Stimulated activated CD4-positive, alpha-beta T cell treated with anti-CD3 and anti-CD28 coated beads, Interleukin-12 subunit alpha, Interleukin-12 subunit beta, amount 100 ng/mL, for 24 hours (primary cell): Measurements from ENCODE around the gene CADM1.

Source experiments
- DNase-seq, 2 experiments: peaks; one replicate each; pipeline ENCODE4 v3.0.0-alpha.2; 2020; ENCODE audit warnings: low read depth in 2 of 2

Gene CADM1

DNA sequence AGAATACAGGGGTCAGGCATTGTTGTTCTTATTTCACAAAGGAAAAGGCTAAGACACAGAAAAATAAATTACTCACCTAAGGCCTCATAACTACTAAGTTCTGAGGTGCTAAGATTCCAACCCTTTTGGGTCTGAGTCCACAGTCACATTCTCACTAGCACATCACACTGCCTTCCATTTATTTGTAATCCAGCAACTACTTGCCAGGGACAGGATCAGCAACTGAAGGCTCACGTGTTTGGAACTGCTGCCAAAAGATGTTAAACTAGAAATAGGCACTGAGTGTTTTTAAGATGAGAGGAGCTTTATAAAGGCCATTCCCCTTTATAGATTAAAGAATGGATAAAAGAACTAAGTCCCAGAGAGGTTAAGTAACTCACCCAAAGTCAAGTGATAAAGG is 58.0 kb downstream of the CADM1 start:
- DNase-seq = no peak

DNA sequence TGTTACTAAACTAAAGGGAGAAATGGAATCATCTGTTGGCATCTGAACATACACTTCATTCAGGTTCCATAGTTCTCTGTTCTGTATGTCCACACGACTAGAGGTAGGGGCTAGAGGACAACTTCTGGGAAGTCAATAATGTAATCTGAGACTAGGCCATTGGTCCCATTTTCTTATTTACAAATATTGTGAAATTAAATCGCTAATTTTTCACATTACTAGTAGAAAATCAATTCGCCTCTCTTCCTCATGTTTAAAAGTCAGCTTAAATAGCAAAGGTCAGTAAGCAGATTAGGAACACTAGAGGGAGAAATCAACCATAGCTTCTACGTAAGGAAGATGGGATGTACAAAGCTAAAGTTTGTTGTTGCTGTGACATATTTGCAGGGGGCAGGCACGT is 59.7 kb downstream of the CADM1 start:
- no peak for DNase-seq

DNA sequence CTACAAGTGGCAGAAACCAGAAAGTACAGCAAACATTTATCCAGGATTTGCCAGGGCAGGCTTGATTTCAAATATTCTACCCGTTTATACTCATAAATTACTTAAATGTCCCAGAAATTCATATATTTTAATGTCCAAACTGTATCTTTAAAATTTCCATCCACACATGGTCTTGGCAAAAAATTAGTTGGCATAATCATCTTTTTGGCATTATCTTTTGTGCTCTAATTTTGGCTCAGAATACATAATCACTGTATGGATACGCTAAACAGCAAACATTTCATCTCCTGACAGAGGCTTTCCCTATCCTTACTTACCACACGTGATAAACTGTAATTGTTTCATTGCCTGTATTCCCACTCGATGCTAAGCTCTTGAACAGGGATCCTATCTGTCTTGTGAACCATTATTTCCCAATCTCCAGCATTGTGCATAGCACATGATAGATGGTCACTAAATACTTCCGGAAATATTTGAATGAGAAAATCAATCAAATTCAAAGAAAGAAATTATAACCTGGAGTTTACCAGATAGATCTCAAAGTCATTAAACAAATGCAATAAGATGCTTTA is 64.2 kb downstream of the CADM1 start:
- DNase-seq = no peak

DNA sequence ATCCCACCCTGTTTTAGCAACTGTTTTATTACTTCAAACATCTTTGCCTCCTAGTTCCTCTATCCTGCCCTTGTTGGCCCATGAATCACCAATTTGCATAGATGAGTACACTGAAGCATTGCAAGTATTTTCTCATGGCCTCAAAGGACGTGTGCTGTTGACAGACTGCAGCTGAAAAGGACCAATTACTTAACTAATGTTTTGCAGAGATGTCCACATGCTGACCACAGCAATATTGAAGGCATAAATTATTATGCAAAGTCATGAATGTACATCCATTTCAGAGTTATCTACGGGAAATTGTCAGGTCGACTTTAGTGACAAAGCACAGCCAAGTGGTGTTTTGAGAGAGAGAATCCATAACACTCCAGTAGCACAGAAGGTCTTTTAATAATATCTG is 64.8 kb downstream of the CADM1 start:
- DNase-seq = no peak

DNA sequence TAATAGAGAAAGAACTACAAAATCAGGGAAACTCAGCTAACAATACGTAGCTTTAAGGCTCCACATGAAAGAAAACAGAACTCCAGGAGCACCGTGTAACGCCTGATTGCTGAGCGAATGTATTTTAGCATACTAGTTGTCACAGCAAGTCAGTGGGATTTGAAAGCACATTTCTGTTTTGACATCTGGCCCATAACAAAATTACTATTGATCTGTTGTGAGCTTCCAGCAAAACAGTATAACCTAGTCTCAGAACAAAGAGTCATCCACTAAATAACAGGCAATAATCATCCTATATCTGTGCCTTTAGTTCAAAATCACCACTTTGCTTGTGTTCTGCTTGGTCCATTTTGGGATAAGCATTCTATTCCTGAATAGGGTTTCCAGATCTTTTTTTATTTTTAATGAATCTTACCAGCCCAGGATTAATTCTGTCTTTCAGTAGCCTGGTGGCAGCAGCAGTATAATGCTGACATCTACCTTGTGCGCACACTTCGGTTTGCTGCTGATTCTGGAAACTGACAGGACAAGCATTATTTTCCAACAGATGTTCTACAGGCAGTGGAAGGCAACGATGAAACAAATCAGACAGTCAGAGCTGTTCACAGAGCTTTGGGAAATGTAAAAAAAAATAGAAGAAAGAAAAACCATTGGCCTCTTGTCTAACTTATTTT is 66.2 kb downstream of the CADM1 start:
- DNase-seq = no peak

DNA sequence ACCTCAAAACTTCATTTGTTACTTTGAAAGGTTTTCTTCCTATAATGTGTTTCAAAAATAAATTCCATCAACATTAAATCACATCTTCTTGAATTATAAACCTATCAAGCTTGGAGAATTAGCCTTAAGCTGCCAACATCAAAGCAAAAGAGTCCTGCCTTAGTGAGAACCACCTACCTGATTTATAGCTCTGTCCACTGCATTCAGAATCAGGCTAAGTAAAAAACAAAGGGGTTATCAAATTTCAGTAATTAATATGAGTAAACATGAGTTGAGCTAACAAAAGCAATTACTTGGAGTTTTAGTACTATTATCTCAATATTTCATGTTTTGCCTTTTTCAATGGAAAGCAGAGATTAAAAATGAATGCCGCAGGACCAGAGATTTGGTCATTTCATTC is 73.9 kb downstream of the CADM1 start:
- no peak for DNase-seq

DNA sequence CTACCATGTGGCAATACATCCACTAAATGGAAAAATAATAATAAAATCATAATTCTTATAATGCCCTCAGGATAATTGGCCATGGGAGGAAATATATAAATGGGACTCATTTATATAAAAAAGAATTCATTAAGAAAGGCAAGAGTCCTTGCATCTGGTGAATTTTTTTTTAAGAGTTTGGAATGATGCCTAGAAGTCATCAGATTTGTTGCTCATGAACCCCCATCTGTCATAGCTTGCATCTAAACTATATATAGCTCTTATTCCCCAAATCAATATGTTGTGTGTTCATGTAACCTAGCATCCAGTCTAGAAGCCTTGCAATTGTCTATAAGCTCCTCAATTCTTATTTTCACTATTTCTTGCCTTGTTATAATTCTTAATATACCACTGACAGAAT is 75.9 kb downstream of the CADM1 start:
- no peak for DNase-seq

DNA sequence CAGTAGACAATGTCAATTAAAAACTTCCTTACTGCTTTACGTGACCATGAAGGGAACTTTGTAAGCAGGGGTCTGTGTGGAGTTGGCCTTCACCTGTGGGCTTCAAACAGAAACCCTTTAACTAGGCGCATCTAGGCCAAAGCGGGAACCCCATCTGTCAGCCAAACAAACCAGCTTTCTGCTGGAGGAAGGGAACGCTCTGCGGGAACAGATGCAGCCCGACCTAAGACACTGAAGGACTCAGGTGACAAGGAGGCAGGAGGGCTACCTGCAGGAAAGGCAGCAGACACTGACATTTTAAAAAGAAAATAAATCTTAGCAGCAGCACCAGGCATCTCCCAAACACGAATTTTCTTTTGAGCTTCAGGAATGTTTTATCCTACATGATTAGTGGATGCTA is 78.4 kb downstream of the CADM1 start:
- no peak for DNase-seq

DNA sequence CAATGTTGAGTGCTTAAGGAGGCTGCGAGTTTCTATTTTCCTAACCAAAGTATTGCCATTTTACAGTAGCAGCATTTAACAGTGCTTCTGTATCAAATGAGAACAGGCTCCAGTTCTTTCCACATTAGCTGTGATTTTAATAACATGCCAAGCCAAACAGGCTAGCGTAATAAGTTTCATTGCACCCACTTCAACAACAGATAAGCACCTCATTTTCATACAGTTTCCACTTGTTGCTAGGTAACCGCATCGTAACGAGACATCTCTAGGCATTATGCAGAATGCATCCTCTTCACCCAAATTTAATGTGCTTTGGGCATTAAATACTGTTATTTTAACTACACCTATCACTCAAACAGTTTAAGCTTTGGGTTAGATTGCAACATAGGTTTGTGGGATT is 79.0 kb downstream of the CADM1 start:
- no peak for DNase-seq

DNA sequence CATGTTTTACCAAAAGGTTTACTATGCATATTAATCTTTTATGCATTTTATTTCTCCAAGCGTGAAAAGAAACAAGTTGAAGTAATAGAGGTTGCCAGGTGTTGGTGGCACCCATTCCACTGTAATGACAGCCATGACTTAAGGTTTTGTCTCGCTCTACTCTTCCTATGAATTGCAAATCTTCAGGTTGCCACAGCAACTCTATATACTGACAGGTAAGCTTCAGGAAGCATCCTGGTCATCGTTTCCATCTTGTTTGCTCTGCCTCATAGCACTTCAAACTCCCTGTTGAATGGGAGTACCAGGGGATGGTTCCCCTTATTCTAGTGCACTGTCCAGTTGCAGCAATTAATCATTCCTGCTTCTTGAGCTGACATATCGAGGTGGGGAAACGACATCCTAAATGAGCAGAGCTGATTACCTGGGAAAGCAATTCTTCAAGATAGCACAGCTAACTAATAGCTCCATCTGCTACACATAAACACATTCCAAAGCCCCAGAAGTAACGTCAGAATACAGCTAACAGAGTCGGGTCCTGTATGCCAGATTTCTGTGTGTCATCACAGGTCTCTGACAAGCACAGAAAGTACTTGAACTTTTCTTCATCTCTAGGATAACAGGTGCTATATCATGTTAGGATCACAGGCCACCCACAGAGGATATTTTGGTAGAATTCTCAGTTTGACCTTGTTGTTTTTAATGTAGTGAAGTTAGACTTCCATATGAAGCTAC is 80.3 kb downstream of the CADM1 start:
- no peak for DNase-seq

DNA sequence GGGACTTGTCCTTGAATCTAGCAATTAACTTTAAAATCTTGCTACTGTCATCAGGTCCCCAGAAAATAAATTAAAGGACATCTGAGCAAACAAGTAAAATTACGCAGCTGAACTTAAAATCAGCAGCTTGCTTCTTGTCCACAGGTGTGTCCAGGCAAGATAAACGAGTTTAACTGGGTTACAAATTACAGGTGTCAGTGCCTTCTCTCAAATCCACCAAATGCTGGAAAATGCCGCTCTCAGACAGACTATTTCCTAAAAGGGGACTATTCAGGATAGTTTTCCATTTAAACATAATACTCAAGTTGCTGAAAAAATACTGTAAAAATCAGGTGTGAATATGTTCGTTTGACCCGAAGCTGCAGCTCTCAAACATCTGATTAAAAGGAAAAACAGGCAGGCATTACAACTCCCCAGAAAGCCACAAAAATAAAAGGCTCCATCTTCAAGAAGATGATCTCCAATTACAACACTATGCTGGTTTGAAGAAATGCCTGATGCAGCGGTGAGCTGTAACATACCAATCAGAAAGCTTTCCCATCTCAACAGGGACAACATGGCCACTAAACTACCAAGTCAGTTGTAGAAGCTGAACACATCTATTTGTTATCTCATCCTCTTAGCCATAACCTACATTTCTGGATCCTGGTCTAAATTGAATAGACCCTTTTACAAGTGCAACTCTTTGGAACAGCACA is 82.1 kb downstream of the CADM1 start:
- DNase-seq = no peak

DNA sequence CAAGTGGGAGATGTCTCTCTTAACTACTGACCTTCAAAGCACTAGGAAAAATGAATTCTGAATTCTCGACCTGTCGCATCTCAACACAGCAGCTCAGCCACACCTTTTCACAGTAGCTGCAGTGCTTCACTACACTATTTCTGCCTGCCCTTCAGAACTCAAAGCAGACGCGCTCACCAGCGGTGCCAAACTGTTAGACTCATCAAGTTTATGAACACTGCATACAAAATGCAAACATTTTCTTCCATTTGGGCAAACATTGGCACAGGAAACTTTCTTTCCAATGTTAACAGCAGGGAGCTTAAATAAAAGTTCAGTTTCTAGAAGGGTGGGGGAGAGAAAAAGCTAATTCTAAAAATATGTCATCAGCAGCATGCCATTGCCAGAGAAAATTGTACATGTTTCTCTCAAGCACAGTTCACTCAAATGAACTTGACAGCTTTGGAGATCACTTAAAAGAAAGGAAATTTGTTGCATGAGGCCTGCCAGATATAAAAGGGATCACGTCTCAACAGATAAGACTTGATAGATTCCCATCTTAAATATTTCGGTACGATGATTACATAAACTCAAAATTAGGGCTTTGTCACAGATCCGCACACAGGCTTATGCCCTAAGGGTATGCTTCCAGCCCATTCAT is 82.7 kb downstream of the CADM1 start:
- no peak for DNase-seq

DNA sequence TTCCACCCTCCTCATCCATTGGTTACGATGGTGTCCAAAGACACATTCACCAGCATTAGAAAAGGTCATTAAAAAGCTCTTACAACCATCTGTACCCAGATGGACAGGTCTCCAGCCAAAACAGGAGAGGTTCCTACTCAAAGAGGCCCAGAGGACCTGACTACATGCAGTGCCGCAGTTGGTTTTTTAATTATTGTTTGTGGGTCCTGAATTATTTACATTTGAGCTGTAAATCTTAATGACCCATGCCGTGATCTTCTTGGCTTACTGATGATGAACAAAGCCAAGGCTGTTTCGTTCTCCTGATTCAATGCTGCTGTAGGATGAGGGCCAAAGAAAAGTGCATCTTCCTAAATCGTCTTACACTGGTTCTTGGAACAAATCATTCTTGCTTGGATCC is 83.7 kb downstream of the CADM1 start:
- DNase-seq = no peak

DNA sequence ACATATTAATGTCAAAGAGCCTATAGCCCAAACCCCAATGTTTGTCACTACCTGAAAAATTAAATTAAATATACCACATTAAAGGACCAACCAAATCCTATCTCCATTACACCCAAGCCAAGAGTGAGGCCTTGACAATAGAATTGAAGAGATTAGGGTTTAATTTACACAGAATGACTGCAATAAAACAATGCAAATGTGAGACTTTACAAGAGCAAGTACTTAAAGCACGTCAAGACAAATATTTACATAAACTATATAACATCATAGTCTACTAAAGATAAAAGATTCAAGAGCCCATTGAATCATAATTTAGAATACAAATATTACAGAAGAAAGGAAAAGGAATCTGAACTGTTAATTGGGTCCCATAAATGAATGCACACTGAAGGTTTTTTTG is 85.6 kb downstream of the CADM1 start:
- no peak for DNase-seq

DNA sequence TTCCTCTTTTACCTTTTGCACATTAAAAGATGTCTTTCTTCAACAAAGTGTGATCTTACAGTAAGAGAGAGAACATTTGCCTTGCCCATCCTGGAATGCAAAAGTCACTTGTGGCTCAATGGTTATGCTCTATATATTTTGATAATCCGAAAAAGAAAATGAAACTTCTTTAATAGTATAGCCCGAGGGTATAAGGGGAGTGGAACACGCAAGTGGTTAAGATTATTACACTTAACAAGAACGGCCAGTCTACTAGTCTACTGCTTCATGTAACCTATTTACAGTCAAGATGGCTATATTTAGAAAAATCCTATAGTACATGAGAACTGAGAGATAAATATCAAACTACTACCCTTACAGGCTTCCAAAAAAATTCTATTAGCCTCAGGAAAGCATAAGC is 86.1 kb downstream of the CADM1 start:
- DNase-seq = no peak

DNA sequence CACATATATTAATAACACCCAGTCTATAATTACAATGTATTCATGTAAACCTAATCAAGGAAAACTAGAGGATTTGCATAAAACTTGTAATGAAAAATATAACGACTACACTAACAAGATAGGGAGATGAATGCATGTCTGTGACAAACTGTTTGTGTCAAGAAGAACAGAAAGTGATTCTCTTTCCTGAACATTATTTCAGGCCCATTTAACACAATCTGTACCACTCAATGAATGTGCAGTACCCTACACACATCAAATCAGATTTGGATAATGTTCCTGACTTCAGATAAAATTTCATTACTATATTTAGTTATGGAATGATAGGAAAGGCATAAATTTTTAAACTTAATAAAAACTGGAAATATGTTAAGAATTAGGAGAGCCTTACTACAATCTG is 93.1 kb downstream of the CADM1 start:
- no peak for DNase-seq

DNA sequence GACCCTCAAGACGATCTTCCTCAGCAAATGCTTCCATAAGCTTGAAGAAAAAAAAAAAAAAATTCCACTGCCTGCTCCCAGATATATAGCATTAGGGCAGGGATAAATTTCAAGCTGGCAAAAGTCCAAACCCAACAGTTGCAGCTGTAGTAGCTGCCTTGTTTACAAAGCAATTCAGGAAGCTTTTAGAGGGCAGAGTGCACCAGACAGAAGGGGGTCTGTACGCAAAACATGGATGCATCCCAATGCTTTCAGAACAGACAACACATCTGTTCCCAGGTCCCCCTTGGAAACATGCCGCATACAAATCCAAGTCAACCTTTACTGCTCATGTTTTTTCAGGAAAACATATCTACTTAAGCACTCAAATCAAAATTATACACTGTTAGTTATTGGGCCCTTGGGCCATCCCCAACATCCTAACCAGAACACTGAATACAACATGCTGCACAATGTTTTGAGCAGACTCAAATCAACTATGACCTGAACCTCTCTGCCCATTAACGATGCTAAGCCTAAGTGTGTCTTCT is 94.5 kb downstream of the CADM1 start:
- no peak for DNase-seq

DNA sequence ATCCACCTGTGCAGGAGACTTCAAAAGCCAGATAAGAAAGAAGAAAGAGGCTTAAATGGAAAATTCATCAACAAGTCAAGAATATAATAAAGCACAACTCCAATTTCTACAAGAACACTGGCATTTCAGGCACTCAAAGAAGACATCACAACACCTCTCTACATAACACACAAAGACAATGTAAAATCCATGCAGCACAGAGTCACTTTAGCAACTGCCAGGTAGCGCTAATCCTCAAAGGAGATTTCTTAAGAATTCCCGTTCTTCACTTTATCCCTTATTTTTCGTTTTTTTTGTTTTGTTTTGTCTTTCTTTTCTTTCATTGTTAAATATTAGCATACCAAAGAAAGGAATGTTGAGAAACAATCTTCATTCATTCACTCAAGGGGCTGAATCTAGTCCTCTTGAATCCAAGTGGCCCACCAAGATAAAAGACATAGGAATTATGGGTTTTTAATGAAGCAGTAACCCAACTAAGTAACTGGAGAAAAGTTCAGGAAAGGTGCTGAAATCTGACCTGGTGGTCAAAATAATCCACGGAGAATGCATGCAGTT is 95.0 kb downstream of the CADM1 start:
- no peak for DNase-seq

DNA sequence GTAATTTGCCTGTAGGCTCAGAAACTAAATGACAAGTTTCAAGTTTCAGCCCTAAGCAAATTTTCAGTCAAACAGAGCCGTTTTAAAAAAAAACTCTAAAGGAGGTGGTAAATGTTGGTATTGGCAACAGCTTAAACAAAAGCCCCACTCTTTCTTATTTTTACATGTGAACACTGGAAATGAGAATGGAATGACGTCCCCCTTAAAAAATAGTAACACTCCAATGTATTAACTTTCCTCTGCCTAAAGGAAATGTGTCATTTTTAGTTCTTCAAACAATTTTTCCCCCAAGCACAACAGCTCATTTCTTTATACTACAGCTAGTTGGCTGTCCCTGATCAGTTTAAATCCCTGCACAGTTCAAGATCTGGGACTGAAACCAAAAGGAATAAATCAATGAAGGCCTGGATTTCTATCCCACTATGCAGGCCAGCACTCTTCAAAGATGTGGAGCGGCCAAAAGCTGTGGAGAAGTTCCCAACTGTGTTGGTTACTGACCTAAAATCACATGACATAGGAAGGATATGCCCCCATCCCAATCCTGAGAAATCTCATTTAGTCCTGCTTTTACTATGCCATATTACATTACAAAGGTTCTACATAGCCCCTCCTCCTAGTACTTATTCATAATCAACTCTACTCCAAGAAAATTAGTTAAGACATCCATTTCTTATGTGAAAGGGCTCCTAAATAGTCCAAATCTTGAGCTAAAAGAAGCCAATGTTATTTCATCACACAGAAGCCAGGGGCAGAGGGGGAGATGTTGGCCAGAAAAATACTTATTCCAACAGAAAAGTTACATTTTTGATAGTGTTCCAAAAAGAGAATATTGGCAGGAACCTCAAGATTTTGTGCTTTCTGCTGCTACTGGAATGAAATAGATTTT is 95.9 kb downstream of the CADM1 start:
- no peak for DNase-seq

DNA sequence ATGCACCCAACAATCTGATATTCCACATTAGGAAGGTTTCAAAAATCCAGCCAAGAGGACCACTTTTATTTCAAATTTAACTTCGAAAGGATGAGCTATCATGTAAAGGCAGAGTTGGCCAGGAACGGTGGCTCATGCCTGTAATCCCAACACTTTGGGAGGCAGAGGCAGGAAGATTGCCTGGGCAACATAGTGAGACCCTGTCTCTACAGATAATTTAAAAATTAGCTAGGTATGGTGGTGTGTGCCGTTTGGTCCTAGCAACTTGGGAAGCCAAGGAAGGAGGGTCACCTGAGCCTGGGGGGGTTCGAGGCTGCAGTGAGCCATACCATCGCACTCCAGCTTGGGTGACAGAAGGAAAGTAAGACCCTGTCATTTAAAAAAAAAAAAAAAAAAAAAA is 96.7 kb downstream of the CADM1 start:
- DNase-seq = no peak

DNA sequence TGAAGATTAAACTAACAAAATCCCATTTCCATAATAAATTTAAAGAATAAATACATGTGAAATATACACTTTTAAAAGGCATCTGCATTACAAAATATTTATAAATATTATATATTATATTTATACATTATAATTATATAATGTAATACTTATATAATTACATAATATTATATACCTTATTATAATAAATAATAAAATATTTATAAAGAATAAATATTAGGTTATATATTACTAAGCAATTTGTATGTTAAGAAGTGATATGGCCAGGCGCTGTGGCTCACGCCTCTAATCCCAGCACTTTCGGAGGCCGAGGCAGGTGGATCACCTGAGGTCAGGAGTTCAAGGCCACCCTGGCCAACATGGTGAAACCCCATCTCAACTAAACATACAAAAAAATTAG is 97.8 kb downstream of the CADM1 start:
- DNase-seq = no peak
